GM12891 (cell line): ENCODE results near the gene SCAND1.
A peak's percentile ranks its signal among the peaks of the same experiment; 100 is the strongest.

Source experiments
- DNase-seq: peaks from one replicate; pipeline ENCODE4 v3.0.0; 2011; ENCODE audit warnings: low spot score; ENCODE audit not compliant: insufficient read length
- FAIRE-seq: peaks from 2 replicates; lab custom pipeline; 2011; peaks lifted over from hg19 to GRCh38; lab: Jason Lieb, UNC
- PAX5 ChIP-seq: IDR thresholded peaks from 2 replicates; pipeline ENCODE4 v1.6.1; 2011; ENCODE audit warnings: low read length, moderate library complexity, mild to moderate bottlenecking; ENCODE audit not compliant: insufficient read depth, severe bottlenecking
- POLR2A ChIP-seq: IDR thresholded peaks from 2 replicates; pipeline ENCODE4 v1.6.1; 2011; ENCODE audit warnings: low read depth, low read length, control low read depth
- POLR2AphosphoS5 ChIP-seq: IDR thresholded peaks from 2 replicates; pipeline ENCODE4 v1.6.1; 2011; ENCODE audit warnings: low read depth, low read length, control low read depth
- POU2F2 ChIP-seq: IDR thresholded peaks from 2 replicates; pipeline ENCODE4 v1.6.1; 2011; ENCODE audit warnings: low read depth, mild to moderate bottlenecking, control low read depth, low read length, moderate library complexity
- SPI1 ChIP-seq: IDR thresholded peaks from 2 replicates; pipeline ENCODE4 v1.6.1; 2011; ENCODE audit warnings: low read depth, low read length, control low read depth
- TAF1 ChIP-seq: IDR thresholded peaks from 2 replicates; pipeline ENCODE4 v1.6.1; 2011; ENCODE audit warnings: low read depth, low read length, control low read depth

Gene SCAND1

DNA sequence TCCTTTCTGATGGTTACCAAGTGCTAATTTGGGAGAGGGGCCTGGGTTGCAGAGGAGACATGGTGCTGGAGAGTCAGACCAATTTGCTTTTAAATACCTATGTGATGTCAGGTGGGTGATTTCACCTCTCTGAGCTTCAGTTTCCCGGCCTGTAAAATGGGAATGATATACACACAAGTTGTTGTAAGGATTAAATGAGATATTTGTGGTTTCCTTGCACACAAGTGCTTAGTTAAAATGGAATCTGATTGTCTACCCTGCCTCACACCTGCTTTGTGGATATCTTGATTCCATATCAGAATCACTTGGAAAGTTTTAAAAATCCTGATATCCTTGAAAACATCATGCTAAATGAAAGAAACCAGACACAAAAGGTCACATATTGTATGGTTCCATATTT, 44.5 kb downstream of the SCAND1 start:
- no peak for FAIRE-seq
- no peak for DNase-seq
- no peak for TF ChIP-seq POLR2A
- no peak for TF ChIP-seq SPI1
- no peak for TF ChIP-seq POU2F2
- TF ChIP-seq POLR2AphosphoS5, result no peak
- no peak for TF ChIP-seq PAX5
- no peak for TF ChIP-seq TAF1

DNA sequence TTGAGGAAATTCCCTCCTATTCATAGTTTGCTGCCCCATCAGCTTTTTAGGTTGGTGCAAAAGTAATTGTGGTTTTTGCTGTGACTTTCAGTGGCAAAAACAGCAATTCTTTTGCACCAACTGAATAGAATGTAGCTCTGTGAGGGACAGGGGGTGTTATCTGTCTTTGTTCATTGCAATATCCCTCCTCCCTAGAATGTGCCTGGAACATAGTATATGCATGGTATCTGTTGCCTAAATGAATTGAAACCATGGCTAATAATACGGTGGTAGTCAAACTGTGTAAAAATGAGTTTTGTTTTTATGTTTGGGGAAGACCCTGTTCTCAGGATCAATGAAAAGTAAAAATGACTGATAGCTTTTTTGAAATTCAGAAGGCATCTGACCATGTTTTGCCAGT, 45.1 kb downstream of the SCAND1 start:
- peak; percentile 54 for FAIRE-seq
- TF ChIP-seq PAX5 (no peak), TAF1 (no peak), POU2F2 (no peak), POLR2A (no peak), POLR2AphosphoS5 (no peak), SPI1 (no peak)
- DNase-seq, result no peak

DNA sequence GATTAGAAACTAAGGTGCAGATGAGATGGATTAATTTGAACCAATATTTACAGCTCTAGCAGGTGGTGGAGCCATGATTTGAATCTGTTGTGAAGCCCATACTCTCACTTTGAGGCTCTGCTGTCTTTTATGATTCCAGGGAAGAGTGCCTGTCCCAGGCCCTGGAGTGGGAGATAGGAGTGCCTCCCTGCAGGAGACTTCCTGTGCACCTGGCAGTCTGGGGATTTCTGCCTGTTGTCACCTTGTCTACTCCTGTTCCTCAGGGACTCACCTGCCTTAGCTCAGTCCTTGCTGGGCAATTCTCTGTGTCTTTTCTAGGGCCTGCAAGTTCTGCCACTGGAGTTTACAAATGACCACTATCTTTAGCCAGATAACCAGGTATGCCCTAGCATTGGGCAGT, 46.3 kb downstream of the SCAND1 start:
- DNase-seq (no peak), FAIRE-seq (no peak)
- no peak for TF ChIP-seq POLR2AphosphoS5
- TF ChIP-seq PAX5, result no peak
- TF ChIP-seq TAF1, result no peak
- TF ChIP-seq SPI1, result no peak
- TF ChIP-seq POLR2A, result no peak
- TF ChIP-seq POU2F2, result no peak

DNA sequence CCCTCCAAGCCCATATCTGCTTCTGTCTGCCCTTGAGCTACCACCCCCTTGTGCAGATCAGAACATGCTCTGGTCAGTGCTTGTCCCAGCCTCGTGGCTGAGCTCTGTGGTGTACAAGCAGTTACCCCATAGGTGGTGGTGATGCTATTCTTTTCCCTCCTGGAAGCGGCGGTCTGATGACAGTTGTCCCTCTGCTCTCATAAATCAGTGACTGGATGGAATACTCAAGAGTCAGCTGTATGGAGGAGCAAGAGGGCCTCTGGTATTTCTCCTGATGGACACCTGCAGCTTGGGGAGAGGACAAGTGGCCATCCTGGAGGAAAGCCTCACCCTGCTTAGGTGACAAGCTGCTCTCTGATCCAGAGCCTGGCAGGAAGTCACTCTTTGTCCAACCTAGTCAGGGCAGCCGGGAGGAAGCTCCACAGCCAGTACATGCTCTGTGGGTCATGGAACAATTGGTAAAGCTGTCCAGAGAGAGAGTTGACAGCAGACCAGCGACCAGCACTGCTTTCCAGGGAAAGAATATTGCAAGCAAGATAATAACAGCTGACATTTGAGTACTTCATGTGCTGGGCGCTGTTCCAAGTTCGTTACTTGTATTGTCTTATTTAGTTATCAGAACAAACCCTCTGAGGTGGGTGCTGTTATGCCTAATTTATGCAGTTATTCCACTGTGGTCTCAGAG, 47.1 kb downstream of the SCAND1 start:
- TF ChIP-seq TAF1 (no peak), POU2F2 (no peak), POLR2AphosphoS5 (no peak), POLR2A (no peak), SPI1 (no peak), PAX5 (no peak)
- no peak for FAIRE-seq
- no peak for DNase-seq

DNA sequence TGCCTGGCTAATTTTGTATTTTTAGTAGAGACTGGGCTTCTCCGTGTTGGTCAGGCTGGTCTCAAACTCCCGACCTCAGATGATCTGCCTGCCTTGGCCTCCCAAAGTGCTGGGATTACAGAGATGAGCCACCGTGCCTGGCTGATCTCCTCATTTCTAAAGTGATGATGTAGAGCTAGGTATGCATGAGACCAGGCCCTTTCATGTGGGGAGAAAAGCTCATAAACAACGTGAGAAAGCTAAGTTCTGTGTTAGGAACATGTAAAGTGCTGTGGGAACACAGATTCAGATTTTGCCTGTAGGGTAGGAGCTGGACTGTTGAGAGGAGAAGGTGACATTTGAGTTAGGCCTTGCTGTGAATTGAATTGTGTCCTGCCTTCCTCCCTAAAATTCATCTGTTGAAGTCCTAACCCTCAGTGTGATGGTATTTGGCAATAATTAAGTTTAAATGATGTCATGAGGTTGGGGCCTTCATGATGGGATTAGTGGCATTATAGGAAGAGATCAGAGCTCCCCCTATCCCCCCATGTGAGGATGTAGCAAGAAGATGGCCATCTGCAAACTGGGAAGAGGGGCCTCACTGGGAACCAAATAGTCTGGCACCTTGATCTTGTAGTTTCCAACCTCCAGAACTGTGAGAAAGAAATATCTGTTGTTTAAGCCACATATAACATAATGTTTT, 49.2 kb downstream of the SCAND1 start:
- FAIRE-seq, result no peak
- DNase-seq, result no peak
- TF ChIP-seq POU2F2 (no peak), POLR2AphosphoS5 (no peak), PAX5 (no peak), POLR2A (no peak), SPI1 (no peak), TAF1 (no peak)

DNA sequence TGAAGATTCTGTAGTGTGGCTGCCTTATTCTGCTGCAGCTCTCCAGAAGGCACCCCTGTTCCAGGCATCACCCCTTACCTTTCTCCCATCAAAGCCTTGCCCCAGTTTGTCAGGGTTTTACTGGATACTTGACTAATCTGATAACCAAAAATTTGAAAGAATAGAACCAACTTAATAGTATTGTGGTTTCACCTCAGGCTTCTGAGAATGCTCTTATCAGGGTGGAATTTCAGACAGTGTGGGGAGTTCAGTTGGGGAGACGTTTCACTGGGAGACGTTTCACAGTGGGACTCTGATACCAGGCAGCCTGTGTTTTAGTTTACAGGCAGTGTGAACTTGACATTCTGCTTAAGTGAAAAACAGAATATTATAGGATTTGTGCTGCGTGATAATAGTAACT, 50.5 kb downstream of the SCAND1 start:
- FAIRE-seq, result no peak

More for the DNA sequence above, 50.5 kb downstream of the SCAND1 start:
- no peak for DNase-seq
- TF ChIP-seq POLR2A (no peak), PAX5 (no peak), POLR2AphosphoS5 (no peak), SPI1 (no peak), TAF1 (no peak), POU2F2 (no peak)
